ENCODE results near the gene ITGB1BP1. TPM values are rescaled to one million over a fixed set of nuclear protein-coding genes. Genes with fewer than 3 reads are reported as not detected.

Gene ITGB1BP1, protein sequence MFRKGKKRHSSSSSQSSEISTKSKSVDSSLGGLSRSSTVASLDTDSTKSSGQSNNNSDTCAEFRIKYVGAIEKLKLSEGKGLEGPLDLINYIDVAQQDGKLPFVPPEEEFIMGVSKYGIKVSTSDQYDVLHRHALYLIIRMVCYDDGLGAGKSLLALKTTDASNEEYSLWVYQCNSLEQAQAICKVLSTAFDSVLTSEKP
- 40.7 and 41.8 TPM in 2 replicates for total RNA-seq
- long read RNA-seq, full-length matches to known transcripts, result 18 of 52 reads
- long read RNA-seq, partial matches to known transcripts, result 12 of 52 reads
- long read RNA-seq, other reads (novel, unspliced or antisense), result 22 of 52 reads

- no peaks in the 10 kb centered on the region for H3K9me3 Mint-ChIP-seq (ENCODE audit: low read depth)
- H3K27me3 Mint-ChIP-seq, result peaks cover 5% of the 10 kb centered on the region
- H3K4me3 Mint-ChIP-seq (ENCODE audit: low read depth), result no peak within 1 kb of the TSS
Measured at GRCh38 chr2:9423100-9423921, at the start of gene ITGB1BP1, which contains the start of gene CPSF3. Gene ITGB1BP1, minus strand, starts transcription at chr2:9423528. Its CDS starts 4,831 bp downstream, at chr2:9418697. Gene CPSF3, plus strand, starts transcription at chr2:9423654. Its CDS starts 120 bp downstream, at chr2:9423774.

DNA sequence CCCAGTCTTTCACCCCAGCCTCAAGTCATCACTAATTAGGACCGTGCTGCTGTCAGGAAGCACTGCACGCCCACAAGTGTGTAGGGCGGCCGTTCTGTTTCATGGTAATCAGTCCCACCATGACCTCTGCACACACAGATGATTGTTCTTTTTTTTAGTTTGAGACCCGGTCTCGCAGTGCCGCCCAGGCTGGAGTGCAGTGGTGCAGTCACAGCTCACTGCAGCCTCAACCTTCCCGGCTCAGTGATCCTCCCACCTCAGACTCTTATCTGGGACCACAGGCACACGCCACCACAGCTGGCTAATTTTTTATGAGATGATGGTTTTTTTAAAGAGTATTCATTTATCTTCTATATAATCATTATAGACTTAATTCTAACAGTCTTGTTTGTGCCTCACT is 49.2 kb upstream of the ITGB1BP1 start:
- no peaks in the 10 kb centered on the region for H3K27me3 Mint-ChIP-seq
- TF ChIP-seq, protein P1, sequence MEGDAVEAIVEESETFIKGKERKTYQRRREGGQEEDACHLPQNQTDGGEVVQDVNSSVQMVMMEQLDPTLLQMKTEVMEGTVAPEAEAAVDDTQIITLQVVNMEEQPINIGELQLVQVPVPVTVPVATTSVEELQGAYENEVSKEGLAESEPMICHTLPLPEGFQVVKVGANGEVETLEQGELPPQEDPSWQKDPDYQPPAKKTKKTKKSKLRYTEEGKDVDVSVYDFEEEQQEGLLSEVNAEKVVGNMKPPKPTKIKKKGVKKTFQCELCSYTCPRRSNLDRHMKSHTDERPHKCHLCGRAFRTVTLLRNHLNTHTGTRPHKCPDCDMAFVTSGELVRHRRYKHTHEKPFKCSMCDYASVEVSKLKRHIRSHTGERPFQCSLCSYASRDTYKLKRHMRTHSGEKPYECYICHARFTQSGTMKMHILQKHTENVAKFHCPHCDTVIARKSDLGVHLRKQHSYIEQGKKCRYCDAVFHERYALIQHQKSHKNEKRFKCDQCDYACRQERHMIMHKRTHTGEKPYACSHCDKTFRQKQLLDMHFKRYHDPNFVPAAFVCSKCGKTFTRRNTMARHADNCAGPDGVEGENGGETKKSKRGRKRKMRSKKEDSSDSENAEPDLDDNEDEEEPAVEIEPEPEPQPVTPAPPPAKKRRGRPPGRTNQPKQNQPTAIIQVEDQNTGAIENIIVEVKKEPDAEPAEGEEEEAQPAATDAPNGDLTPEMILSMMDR (IDR thresholded peaks at IDR 0.05; ENCODE audit: unreplicated experiment), result no peak
- peaks cover 10% of the 10 kb centered on the region for H3K4me1 Mint-ChIP-seq (ENCODE audit: low read depth)
- H3K36me3 Mint-ChIP-seq (ENCODE audit: insufficient read depth), result peaks cover 22% of the 10 kb centered on the region
- no peak overlapping the region for H3K27ac Mint-ChIP-seq
- H3K9me3 Mint-ChIP-seq (ENCODE audit: low read depth), result peaks cover 3% of the 10 kb centered on the region
- no peak overlapping the region for H3K4me3 Mint-ChIP-seq (ENCODE audit: low read depth)
- no peak for DNase-seq (ENCODE audit: low spot score, unreplicated experiment)

More at GRCh38 chr2:9423100-9423921, at the start of gene ITGB1BP1, which contains the start of gene CPSF3:
- peaks cover 10% of the 10 kb centered on the region for H3K4me1 Mint-ChIP-seq (ENCODE audit: low read depth)
- H3K36me3 Mint-ChIP-seq (ENCODE audit: insufficient read depth), result no peaks in the 10 kb centered on the region
- peak within 1 kb of the TSS; percentile 91 for H3K27ac Mint-ChIP-seq
- DNase-seq (ENCODE audit: low spot score, unreplicated experiment), result peak; percentile 99
- TF ChIP-seq, protein P1 (IDR thresholded peaks at IDR 0.05; ENCODE audit: unreplicated experiment), result no peak

DNA sequence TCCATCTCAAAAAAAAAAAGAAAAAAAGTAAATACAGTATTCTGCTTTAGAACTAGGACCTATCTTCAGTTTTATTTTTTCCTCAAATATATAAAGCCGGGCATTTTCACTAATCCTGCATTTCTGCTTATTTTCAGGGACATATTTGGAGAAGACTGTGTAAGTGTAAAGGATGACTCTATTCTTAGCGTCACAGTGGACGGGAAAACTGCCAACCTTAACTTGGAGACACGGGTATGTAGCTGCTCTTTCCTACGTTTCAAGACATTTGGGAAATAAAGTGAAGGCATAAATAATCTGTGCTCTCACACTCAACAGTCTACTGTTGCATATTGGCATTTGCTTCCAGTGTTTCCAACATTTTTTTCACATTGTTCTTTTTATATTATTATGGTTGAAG is 47.9 kb upstream of the ITGB1BP1 start:
- Mint-ChIP-seq H3K4me1 (ENCODE audit: low read depth) (peaks cover 6% of the 10 kb centered on the region), H3K4me3 (ENCODE audit: low read depth) (no peak overlapping the region), H3K27me3 (no peaks in the 10 kb centered on the region), H3K27ac (no peak overlapping the region), H3K9me3 (ENCODE audit: low read depth) (peaks cover 3% of the 10 kb centered on the region), H3K36me3 (ENCODE audit: insufficient read depth) (peaks cover 12% of the 10 kb centered on the region)
- TF ChIP-seq, protein P1 (IDR thresholded peaks at IDR 0.05; ENCODE audit: unreplicated experiment), result no peak
- DNase-seq (ENCODE audit: low spot score, unreplicated experiment), result no peak

DNA sequence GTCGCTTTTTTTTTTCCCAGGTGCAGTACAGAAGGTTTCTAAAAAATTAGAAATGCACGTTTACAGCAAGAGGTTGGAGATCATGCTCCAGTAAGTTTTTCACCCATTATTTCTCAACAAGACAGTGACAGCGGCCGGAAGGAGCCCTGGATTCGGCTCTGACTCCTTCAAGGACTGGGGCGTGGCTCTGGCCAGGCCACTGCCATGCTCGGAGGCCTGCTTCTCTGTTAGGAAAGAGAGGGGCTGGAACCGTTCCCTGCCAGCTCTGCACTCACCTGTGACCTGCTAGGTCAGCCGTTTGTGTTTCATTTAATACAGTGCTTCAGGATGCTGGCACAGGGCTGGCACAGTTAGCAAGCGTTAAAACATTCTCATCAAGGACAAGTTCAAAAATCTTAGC is 44.4 kb upstream of the ITGB1BP1 start:
- DNase-seq (ENCODE audit: low spot score, unreplicated experiment), result no peak
- H3K9me3 Mint-ChIP-seq (ENCODE audit: low read depth), result no peaks in the 10 kb centered on the region
- H3K27me3 Mint-ChIP-seq, result no peaks in the 10 kb centered on the region
- peaks cover 7% of the 10 kb centered on the region for H3K36me3 Mint-ChIP-seq (ENCODE audit: insufficient read depth)
- H3K4me3 Mint-ChIP-seq (ENCODE audit: low read depth), result no peak overlapping the region
- no peaks in the 10 kb centered on the region for H3K4me1 Mint-ChIP-seq (ENCODE audit: low read depth)
- H3K27ac Mint-ChIP-seq, result no peak overlapping the region
- TF ChIP-seq, protein P1 (IDR thresholded peaks at IDR 0.05; ENCODE audit: unreplicated experiment), result no peak

DNA sequence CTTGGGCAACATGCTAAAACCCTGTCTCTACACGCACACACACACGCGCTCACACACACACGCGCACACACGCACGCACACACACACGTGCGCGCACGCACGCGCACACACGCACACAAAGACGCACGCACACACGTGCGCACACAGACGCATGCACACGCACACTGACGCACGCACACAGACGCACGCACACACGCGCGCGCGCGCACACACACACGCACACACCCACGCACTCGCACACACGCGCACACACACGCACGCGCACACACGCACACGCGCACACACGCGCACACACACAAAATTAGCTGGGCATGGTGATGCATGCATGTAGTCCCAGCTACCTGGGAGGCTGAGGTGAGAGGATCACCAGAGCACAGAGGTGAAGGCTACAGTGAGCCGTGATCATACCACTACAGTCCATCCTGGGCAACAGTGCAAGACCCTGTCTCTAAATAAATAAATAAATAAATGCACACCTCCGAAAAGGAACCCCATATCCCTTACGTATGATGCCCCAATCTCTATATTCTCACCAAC is 42.9 kb upstream of the ITGB1BP1 start:
- Mint-ChIP-seq H3K27ac (no peak overlapping the region), H3K4me3 (ENCODE audit: low read depth) (no peak overlapping the region), H3K9me3 (ENCODE audit: low read depth) (no peaks in the 10 kb centered on the region), H3K36me3 (ENCODE audit: insufficient read depth) (peaks cover 5% of the 10 kb centered on the region), H3K4me1 (ENCODE audit: low read depth) (no peaks in the 10 kb centered on the region), H3K27me3 (no peaks in the 10 kb centered on the region)
- TF ChIP-seq, protein P1 (IDR thresholded peaks at IDR 0.05; ENCODE audit: unreplicated experiment), result no peak
- no peak for DNase-seq (ENCODE audit: low spot score, unreplicated experiment)

Data from progenitor cell of endocrine pancreas (in vitro differentiated cells).